Measurements from ENCODE around the gene KCNT1. TPM values are rescaled to one million over a fixed set of nuclear protein-coding genes. Genes with fewer than 3 reads are reported as not detected.

Gene KCNT1
- total RNA-seq, 1 donor from 2014 or later = not detected

GRCh38 chr9:135768516-135769218 is 66.7 kb downstream of the KCNT1 start:
- no peak for ATAC-seq

DNA sequence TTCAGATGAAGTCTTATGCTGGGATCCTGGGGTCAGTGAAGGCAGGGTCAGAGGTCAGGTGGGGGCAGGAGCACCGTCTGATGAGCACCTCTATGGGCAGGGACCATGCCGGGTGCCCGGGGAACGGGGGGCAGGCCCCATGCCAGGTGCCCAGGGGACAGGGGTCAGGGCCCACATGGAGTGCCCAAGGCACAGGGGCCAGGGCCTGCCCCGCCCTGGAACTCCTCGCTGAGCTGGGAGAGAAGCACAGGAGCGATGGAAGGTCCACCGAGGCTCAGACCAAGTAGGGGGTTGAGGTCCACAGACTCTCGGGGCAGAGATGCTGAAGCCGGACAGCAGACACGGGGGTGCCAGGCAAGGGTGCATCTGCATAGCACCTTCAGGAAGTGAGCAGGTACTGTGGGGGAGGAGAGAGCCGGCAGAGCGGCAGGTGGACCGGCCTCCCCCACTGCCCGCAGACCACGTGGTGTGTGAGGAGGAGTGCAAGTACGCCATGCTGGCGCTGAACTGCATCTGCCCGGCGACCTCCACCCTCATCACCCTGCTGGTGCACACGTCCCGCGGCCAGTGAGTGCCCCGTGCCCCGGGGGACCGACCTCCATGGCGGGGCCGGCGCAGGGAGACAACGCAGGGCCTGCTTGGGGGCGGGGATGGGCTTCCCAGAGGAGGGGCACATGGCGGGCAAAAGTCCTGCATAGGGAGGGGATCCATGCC is 67.7 kb downstream of the KCNT1 start:
- no peak for ATAC-seq

GRCh38 chr9:135770203-135770535 is 68.2 kb downstream of the KCNT1 start:
- ATAC-seq = no peak

- ATAC-seq = no peak
Observed at GRCh38 chr9:135770771-135771170, 68.8 kb downstream of the KCNT1 start.

GRCh38 chr9:135771401-135772051 is 69.5 kb downstream of the KCNT1 start:
- ATAC-seq = no peak

DNA sequence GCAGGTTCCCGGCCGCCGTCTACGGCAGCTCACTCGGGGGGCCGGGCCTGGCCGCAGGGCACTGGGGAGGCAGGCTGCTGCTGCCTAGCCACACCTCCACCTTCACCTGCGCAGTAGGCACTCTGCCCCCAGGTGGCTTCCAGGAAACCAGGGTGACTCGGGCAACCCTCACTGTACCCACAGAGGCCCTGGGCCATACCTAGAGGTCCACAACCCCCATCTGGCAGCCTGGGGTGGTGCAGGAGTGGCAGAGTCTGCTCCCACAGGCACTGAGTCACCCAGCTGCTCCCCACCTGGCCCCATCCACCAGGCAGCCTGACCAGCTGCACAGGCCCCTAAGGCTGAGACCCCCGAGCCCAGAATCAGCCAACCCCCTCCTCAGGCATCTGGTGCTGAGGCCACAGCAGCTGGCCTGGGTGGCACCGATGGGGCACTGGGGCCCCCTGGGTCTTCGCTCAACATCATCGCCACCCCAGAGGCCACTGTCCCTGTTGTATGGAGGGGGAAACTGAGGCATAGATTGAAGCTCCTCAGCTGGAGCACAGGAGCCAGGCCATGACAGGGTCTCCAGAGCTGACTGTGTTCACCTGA is 70.2 kb downstream of the KCNT1 start:
- no peak for ATAC-seq

DNA sequence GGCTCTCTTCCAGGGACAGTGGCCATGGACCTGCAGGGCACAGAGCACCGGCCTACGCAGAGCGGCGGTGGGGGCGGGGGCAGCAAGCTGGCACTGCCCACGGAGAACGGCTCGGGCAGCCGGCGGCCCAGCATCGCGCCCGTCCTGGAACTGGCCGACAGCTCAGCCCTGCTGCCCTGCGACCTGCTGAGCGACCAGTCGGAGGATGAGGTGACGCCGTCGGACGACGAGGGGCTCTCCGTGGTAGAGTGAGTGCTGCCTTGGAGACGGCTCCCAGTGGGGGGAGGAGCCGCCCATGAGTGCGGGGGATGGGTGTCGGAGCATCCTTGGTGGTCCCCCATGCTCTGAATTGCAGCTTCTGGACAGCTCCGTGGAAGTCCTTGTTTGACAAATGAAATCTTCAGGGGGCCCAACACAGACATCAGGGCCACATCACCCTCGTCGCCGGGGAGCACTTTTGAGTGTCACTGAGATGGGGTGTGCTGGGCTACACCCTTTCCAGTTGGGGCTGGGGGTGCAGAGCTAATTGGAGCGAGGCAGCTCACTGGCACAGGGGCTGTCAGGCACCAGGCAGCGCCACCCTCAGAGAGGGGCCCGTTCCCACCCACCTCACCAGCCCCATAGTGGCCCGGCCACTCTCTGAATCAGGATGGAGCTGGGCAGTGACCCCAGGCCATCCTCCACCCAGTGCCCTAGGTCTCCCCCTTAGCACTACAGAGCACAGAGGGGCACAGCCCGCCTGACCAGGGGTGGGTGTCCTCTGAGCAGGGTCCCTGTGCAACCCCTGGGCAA is 70.9 kb downstream of the KCNT1 start:
- ATAC-seq = no peak

DNA sequence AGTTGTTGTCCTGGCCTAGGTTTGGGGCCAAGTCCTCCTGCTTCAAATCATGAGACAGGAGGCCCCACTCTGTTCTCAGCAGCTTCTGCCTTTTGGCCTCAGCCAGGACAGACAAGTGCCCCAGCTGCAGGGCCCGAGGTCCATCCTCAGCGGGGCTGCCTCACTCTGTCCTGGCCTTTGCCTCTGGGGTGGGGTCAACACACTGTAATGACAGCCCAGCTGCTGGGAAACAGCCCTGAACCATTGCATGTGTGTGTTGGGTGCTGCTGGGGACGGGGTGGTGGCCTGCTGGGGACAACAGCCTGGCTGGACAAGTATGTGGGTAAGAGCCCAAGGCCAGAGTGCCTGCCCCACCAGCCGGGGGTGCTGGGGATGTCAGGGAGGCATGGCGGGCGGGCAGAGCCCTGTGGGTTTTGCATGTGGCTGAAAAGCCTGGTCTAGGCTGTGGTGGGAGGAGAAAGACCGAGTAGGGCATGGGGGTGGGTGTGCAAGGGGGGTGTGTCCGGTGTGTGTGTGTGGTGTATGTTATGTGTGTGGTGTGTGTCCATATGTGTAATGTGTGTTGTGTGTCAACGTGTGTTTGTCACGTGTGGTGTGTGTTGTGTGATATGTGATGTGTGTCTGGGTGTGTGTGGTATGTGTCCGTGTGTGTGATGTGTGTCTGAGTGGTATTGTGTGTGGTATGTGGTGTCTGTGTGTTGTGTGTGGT is 71.7 kb downstream of the KCNT1 start:
- no peak for ATAC-seq

DNA sequence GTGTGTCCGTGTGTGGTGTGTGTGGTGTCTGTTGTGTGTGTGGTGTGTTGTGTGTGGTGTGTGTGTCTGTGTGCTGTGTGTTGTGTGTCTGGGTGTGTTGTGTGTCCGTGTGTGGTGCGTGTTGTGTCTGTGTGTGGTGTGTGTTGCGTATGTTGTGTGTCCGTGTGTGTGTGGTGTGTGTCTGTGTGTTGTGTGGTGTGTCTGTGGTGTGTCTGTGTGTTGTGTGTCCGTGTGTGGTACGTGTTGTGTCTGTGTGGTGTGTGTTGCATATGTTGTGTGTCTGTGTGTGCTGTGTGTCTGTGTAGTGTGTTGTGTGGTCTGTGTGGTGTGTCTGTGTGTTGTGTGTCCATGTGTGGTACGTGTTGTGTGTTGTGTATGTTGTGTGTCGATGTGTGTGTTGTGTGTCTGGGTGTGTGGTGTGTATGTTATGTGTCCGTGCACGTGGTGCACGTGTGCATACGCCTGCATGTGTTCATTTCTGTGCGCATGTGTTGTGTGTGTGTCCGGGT is 72.3 kb downstream of the KCNT1 start:
- no peak for ATAC-seq

- no peak for ATAC-seq
Observed at GRCh38 chr9:135774794-135775525, 73.0 kb downstream of the KCNT1 start.

- no peak for ATAC-seq
Observed at GRCh38 chr9:135775911-135776310, 73.9 kb downstream of the KCNT1 start.

GRCh38 chr9:135776893-135777622 is 75.1 kb downstream of the KCNT1 start:
- no peak for ATAC-seq

DNA sequence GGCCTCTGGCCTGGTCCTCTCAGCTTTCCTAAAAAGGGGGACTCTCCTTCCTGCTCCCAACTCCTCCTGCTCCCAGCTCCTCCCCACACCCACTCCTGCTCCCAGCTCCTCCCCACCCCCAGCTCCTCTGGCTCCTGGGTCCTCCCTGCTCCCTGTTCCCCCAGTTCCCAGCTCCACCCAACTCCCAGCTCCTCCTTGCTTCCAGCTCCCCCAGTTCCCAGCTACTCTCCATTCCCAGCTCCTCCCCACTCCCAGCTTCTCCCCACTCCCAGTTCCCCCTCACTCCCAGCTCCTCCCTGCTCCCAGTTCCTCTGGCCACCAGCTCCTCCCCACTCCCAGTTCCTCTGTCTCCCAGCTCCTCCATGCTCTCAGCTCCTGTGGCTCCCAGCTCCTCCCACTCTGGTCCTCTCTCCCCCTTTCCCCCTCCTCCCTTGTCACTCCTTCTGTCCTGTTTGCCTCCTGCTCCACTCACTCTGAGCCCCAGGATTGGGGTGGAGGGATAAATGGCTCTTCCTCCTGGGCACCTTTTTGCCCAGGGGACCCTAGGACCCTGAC is 75.7 kb downstream of the KCNT1 start:
- ATAC-seq = no peak

DNA sequence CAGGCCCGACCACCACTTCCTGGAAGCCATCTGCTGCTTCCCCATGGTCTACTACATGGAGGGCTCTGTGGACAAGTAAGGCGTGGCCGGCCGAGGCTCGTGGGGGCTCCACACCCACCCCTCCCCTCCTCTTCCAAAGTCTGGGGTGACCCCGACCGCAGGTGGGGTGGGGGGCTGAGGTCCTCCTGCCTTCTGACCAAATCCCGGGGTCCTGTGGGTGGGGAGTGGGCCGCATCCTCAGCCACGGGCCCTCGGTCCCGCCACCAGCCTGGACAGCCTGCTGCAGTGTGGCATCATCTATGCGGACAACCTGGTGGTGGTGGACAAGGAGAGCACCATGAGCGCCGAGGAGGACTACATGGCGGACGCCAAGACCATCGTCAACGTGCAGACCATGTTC is 76.4 kb downstream of the KCNT1 start:
- ATAC-seq = no peak

DNA sequence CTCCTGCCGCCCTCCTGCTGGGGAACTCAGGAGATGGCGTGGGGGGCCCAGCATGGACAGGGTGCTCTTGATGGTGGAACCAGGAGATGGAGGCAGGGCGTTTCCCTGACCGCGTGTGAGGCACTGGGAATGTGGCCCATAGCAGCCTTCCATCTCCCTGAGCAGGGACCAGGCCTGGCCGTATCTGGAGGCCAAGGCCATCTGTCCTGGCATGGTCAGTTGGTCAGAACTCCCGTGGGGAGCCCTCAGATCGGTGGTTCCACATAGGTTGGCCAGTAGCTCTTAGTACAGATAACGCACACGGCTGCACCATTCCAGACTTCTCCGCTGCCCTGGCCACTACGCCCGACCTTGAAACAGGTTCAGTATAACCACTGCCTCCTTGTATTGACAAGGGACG is 77.6 kb downstream of the KCNT1 start:
- no peak for ATAC-seq

- ATAC-seq = no peak
Observed at GRCh38 chr9:135780086-135780485, 78.1 kb downstream of the KCNT1 start.

GRCh38 chr9:135780626-135781025 is 78.6 kb downstream of the KCNT1 start:
- ATAC-seq = no peak

DNA sequence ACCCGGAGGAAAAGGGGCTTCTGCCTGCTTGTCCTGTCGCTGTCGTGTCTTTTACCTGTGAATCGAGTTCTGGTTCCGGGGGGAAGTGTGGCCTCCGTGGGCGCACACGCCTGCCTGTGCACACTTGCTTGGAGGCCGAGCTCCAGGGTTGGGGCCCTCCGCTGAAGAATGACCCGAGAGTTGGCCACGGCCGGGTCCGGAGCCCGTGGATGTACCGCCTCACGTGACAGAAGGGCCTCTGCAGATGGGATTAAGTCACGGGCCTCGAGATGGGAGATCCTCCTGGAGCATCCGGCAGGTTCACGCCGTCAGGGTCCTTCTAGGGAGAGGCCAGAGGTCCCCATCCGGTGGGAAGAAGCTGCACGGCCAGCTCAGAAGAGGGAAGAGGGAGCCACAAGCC is 81.0 kb downstream of the KCNT1 start:
- ATAC-seq = no peak

DNA sequence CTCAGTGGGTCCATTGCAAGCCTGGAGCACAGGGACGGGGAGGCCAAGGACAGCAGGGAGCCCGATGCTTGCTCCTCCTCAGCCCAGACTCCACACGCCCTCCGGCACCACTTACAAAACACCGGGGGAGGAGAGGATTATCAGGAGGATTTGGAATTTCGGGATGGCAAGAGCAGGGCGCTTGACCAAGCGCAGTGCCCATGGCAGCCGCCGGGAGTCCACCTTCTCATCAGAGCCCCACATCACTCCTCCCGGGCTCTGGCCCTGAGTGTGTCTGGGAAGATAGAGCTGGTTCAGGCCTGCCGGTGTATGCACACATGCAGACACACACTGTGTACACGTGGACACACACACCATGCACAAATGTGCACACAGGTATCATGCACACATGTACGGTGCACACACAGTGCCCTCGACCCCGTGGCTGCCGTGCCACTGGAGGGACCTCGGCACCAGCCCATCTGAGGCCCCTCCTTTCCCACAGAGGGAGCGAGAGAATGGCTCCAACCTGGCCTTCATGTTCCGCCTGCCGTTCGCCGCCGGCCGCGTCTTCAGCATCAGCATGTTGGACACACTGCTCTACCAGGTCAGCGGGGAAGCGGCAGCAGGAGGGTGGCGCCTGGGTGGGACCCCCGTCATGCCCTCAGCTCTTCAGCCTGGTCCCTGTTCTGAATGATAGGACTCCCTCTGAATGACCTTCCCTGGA is 81.7 kb downstream of the KCNT1 start:
- ATAC-seq = no peak
